ENCODE results near the gene ZNF335. TPM values are rescaled to one million over a fixed set of nuclear protein-coding genes. Genes with fewer than 3 reads are reported as not detected.

ZNF335 gene
- total and polyA plus RNA-seq, 2 of the 13 experiments (the other 11 are each of a cell fraction or from before 2014, with no cell fraction given), result 9.7 to 13.7 TPM

- TF ChIP-seq, protein P1, sequence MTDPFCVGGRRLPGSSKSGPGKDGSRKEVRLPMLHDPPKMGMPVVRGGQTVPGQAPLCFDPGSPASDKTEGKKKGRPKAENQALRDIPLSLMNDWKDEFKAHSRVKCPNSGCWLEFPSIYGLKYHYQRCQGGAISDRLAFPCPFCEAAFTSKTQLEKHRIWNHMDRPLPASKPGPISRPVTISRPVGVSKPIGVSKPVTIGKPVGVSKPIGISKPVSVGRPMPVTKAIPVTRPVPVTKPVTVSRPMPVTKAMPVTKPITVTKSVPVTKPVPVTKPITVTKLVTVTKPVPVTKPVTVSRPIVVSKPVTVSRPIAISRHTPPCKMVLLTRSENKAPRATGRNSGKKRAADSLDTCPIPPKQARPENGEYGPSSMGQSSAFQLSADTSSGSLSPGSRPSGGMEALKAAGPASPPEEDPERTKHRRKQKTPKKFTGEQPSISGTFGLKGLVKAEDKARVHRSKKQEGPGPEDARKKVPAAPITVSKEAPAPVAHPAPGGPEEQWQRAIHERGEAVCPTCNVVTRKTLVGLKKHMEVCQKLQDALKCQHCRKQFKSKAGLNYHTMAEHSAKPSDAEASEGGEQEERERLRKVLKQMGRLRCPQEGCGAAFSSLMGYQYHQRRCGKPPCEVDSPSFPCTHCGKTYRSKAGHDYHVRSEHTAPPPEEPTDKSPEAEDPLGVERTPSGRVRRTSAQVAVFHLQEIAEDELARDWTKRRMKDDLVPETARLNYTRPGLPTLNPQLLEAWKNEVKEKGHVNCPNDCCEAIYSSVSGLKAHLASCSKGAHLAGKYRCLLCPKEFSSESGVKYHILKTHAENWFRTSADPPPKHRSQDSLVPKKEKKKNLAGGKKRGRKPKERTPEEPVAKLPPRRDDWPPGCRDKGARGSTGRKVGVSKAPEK (CRISPR knock-in tag; IDR thresholded peaks at IDR 0.05; ENCODE audit: borderline replicate concordance), result no peak; the same call in 1 of the 2 replicates
- no peak for TF ChIP-seq ONECUT2 (CRISPR knock-in tag; IDR thresholded peaks at IDR 0.05)
- 0 out of 2 replicates have a peak, but pooled peaks have one; percentile 9 for TF ChIP-seq NKX3-1 (CRISPR knock-in tag; IDR thresholded peaks at IDR 0.05)
- no peak for TF ChIP-seq NONO (IDR thresholded peaks at IDR 0.05)
- TF ChIP-seq NONO (CRISPR knock-in tag; conservative IDR thresholded peaks at IDR 0.05), result no peak
- TF ChIP-seq PRPF4 (IDR thresholded peaks at IDR 0.05; ENCODE audit: low read depth, low read length, poor library complexity, severe bottlenecking), result no peak
- no peak for TF ChIP-seq MAFK (conservative IDR thresholded peaks at IDR 0.05 in 1 of 2, IDR thresholded peaks at IDR 0.05 in 1 of 2; ENCODE audit: low read length in 2 of 2)
- TF ChIP-seq CEBPB (IDR thresholded peaks at IDR 0.05; ENCODE audit: borderline replicate concordance, low read depth, low read length), result peak; percentile 96
- TF ChIP-seq GABPB1 (CRISPR knock-in tag; IDR thresholded peaks at IDR 0.05), result no peak
- no peak for TF ChIP-seq ZNF317 (CRISPR knock-in tag; IDR thresholded peaks at IDR 0.05)
- TF ChIP-seq MED1 (CRISPR knock-in tag; IDR thresholded peaks at IDR 0.05), result no peak
- TF ChIP-seq SALL2 (CRISPR knock-in tag; IDR thresholded peaks at IDR 0.05), result 0 out of 2 replicates have a peak, but pooled peaks have one; percentile 10
- no peak for TF ChIP-seq NFE2L1 (CRISPR knock-in tag; IDR thresholded peaks at IDR 0.05; ENCODE audit: borderline replicate concordance)
- TF ChIP-seq, protein P2, sequence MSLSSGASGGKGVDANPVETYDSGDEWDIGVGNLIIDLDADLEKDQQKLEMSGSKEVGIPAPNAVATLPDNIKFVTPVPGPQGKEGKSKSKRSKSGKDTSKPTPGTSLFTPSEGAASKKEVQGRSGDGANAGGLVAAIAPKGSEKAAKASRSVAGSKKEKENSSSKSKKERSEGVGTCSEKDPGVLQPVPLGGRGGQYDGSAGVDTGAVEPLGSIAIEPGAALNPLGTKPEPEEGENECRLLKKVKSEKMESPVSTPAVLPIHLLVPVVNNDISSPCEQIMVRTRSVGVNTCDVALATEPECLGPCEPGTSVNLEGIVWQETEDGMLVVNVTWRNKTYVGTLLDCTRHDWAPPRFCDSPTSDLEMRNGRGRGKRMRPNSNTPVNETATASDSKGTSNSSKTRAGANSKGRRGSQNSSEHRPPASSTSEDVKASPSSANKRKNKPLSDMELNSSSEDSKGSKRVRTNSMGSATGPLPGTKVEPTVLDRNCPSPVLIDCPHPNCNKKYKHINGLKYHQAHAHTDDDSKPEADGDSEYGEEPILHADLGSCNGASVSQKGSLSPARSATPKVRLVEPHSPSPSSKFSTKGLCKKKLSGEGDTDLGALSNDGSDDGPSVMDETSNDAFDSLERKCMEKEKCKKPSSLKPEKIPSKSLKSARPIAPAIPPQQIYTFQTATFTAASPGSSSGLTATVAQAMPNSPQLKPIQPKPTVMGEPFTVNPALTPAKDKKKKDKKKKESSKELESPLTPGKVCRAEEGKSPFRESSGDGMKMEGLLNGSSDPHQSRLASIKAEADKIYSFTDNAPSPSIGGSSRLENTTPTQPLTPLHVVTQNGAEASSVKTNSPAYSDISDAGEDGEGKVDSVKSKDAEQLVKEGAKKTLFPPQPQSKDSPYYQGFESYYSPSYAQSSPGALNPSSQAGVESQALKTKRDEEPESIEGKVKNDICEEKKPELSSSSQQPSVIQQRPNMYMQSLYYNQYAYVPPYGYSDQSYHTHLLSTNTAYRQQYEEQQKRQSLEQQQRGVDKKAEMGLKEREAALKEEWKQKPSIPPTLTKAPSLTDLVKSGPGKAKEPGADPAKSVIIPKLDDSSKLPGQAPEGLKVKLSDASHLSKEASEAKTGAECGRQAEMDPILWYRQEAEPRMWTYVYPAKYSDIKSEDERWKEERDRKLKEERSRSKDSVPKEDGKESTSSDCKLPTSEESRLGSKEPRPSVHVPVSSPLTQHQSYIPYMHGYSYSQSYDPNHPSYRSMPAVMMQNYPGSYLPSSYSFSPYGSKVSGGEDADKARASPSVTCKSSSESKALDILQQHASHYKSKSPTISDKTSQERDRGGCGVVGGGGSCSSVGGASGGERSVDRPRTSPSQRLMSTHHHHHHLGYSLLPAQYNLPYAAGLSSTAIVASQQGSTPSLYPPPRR (CRISPR knock-in tag; IDR thresholded peaks at IDR 0.05; ENCODE audit: borderline replicate concordance), result no peak
- no peak for TF ChIP-seq ZKSCAN1 (IDR thresholded peaks at IDR 0.05; ENCODE audit: low read length)
These were observed 51.3 kb downstream of the ZNF335 start (continued) for GRCh38 chr20:45920462-45921336.

Measured in HepG2 (cell line).